ES-I3 (cell line): Measurements from ENCODE around the gene MED17.

Source experiments
- H3K36me3 ChIP-seq: 2 replicates; pipeline ENCODE4 v1.6.1; 2013; ENCODE audit warnings: mild to moderate bottlenecking, low read length, control low read depth, moderate library complexity; ENCODE audit not compliant: insufficient read depth
- H3K4me1 ChIP-seq: 2 replicates; pipeline ENCODE4 v1.6.1; 2013; ENCODE audit warnings: mild to moderate bottlenecking, control low read depth, low read length; ENCODE audit not compliant: insufficient read depth
- H3K9ac ChIP-seq: 2 replicates; pipeline ENCODE4 v1.6.1; 2013; ENCODE audit warnings: low read depth, mild to moderate bottlenecking, low read length, moderate library complexity
- H3K9me3 ChIP-seq: 2 replicates; pipeline ENCODE4 v1.6.1; 2013; ENCODE audit warnings: mild to moderate bottlenecking, low read length, moderate library complexity; ENCODE audit not compliant: control insufficient read depth, insufficient read depth

MED17 gene

DNA sequence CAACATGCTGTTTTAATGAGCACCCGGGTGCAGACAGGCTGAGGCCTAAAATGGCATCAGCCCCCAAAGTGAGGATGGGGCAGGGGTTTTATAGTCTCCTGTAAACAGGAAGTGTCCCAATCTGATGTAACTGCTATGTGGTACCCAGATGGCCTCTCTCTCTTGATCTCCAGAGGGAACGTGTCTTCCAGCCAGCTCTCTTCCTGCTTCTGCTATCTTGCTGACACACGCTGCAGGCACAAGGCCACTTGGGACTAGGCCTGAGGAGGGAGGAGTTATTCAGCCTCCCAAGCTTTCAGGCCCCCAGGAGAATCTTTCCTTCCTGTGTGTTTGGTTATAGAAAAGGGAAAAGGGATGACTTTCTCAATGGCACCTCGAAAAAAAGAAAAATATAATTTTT lies 77.7 kb downstream of the MED17 start:
- H3K9ac ChIP-seq: no peak overlapping the region
- H3K4me1 ChIP-seq: no peaks in the 10 kb centered on the region; the same call in 1 of the 2 replicates
- H3K36me3 ChIP-seq: no peaks in the 10 kb centered on the region; the same call in 1 of the 2 replicates
- no peaks in the 10 kb centered on the region for H3K9me3 ChIP-seq
